ENCODE data around the gene ARL3.
"Not testable (repeated sequence)": the region's sequence is repeated elsewhere in the genome, so short reads cannot be mapped to it uniquely, and the experiment has no call there.

The ARL3 gene

GRCh38 chr10:102705531-102705930, 8.7 kb downstream of the ARL3 start:
- DNase-seq (ENCODE audit: low read depth in 2 of 2, low spot score in 1 of 2): no peak

- no peak for DNase-seq (ENCODE audit: low read depth in 2 of 2, low spot score in 1 of 2)
Observed at GRCh38 chr10:102704915-102705314, 9.3 kb downstream of the ARL3 start.

GRCh38 chr10:102702742-102703141, 11.5 kb downstream of the ARL3 start:
- no peak for DNase-seq (ENCODE audit: low read depth in 2 of 2, low spot score in 1 of 2)

- DNase-seq (ENCODE audit: low read depth in 2 of 2, low spot score in 1 of 2): no peak
Observed at GRCh38 chr10:102701796-102702195, 12.4 kb downstream of the ARL3 start.

GRCh38 chr10:102701272-102701671, 12.9 kb downstream of the ARL3 start:
- no peak for DNase-seq (ENCODE audit: low read depth in 2 of 2, low spot score in 1 of 2)

GRCh38 chr10:102698894-102699293, 15.3 kb downstream of the ARL3 start:
- no peak for DNase-seq (ENCODE audit: low read depth in 2 of 2, low spot score in 1 of 2)

GRCh38 chr10:102696736-102697135, 17.5 kb downstream of the ARL3 start:
- DNase-seq (ENCODE audit: low read depth in 2 of 2, low spot score in 1 of 2): no peak

GRCh38 chr10:102695401-102695800, 18.8 kb downstream of the ARL3 start:
- DNase-seq (ENCODE audit: low read depth in 2 of 2, low spot score in 1 of 2): not testable (repeated sequence)

GRCh38 chr10:102691285-102692066, 22.7 kb downstream of the ARL3 start:
- no peak for DNase-seq (ENCODE audit: low read depth in 2 of 2, low spot score in 1 of 2)

GRCh38 chr10:102683736-102684135, 30.5 kb downstream of the ARL3 start:
- DNase-seq (ENCODE audit: low read depth in 2 of 2, low spot score in 1 of 2): no peak

- DNase-seq (ENCODE audit: low read depth in 2 of 2, low spot score in 1 of 2): no peak
Observed at GRCh38 chr10:102682981-102683380, 31.2 kb downstream of the ARL3 start.

GRCh38 chr10:102682416-102682815, 31.8 kb downstream of the ARL3 start:
- DNase-seq (ENCODE audit: low read depth in 2 of 2, low spot score in 1 of 2): no peak

GRCh38 chr10:102681696-102682095, 32.5 kb downstream of the ARL3 start:
- DNase-seq (ENCODE audit: low read depth in 2 of 2, low spot score in 1 of 2): no peak

GRCh38 chr10:102679596-102679995, 34.6 kb downstream of the ARL3 start:
- no peak for DNase-seq (ENCODE audit: low read depth in 2 of 2, low spot score in 1 of 2)

GRCh38 chr10:102678842-102679289, 35.3 kb downstream of the ARL3 start:
- DNase-seq (ENCODE audit: low read depth in 2 of 2, low spot score in 1 of 2): no peak

- no peak for DNase-seq (ENCODE audit: low read depth in 2 of 2, low spot score in 1 of 2)
Observed at GRCh38 chr10:102678068-102678400, 36.2 kb downstream of the ARL3 start.

- no peak for DNase-seq (ENCODE audit: low read depth in 2 of 2, low spot score in 1 of 2)
Observed at GRCh38 chr10:102677331-102678067, 36.7 kb downstream of the ARL3 start.

GRCh38 chr10:102676534-102677315, 37.5 kb downstream of the ARL3 start:
- no peak for DNase-seq (ENCODE audit: low read depth in 2 of 2, low spot score in 1 of 2)

GRCh38 chr10:102675666-102676533, 38.3 kb downstream of the ARL3 start:
- no peak for DNase-seq (ENCODE audit: low read depth in 2 of 2, low spot score in 1 of 2)

GRCh38 chr10:102675011-102675665, 39.1 kb downstream of the ARL3 start:
- no peak for DNase-seq (ENCODE audit: low read depth in 2 of 2, low spot score in 1 of 2)

Measured in stimulated activated CD8-positive, alpha-beta memory T cell treated with anti-CD3 and anti-CD28 coated beads, Interleukin-4, amount 100 ng/mL, for 1 hour (primary cell).